ENCODE data around the gene EEFSEC. TPM values are rescaled to one million over a fixed set of nuclear protein-coding genes. Genes with fewer than 3 reads are reported as not detected.

Gene EEFSEC
- total RNA-seq, 2 experiments from 2014 or later: 19.4 to 19.7 TPM

DNA sequence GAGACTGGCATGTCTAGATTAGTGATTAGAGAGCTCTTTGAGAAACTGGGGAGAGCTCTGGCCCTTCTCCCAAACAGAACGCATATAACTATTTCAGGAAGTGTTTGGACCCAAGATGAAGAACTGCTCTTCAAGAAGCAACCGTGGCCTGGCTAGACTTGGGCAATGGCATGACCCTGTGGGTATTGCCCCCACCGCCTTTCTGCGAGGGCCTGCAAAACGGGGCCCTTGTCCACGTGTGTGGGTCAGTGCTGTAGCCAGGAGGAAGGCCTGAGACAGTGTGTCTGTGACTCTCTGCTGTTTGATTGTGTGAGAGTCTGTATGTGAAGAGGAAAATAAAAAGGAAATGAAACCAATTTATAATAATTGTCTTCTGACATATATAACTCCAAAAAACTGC, 42.5 kb downstream of the EEFSEC start:
- peaks cover 10% of the 10 kb centered on the region for H3K4me1 Mint-ChIP-seq
- H3K9me3 Mint-ChIP-seq (ENCODE audit: low read depth): no peaks in the 10 kb centered on the region
- peaks cover 3% of the 10 kb centered on the region for H3K36me3 Mint-ChIP-seq
- H3K27ac Mint-ChIP-seq: no peak overlapping the region
- H3K27me3 Mint-ChIP-seq: no peaks in the 10 kb centered on the region
- no peak overlapping the region for H3K4me3 Mint-ChIP-seq
- ATAC-seq (no peak), DNase-seq (no peak)
- CTCF ChIA-PET: no interaction called here

DNA sequence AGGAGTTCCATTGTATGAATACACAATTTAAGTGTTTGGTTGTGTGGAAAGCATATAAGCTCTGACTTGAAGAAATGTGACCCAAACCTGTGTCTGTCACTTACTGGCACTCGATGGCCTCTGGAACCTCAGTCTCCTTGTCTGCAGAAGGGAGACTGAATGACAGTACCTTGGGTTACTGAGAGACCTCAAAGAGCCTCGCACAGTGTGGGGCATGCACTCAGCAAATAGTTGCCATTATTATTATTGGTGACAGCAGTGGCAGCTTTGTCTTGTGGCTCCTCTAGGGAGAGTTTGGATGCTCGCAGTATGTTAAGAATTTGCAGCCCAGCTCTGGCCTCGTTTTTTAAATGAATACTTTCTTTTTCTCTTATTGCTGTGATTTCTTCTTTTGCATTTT, 43.4 kb downstream of the EEFSEC start:
- Mint-ChIP-seq H3K36me3 (peaks cover 3% of the 10 kb centered on the region), H3K4me1 (peaks cover 10% of the 10 kb centered on the region), H3K4me3 (no peak overlapping the region), H3K27me3 (no peaks in the 10 kb centered on the region), H3K27ac (no peak overlapping the region), H3K9me3 (ENCODE audit: low read depth) (no peaks in the 10 kb centered on the region)
- DNase-seq (no peak), ATAC-seq (no peak)
- CTCF ChIA-PET: no interaction called here

DNA sequence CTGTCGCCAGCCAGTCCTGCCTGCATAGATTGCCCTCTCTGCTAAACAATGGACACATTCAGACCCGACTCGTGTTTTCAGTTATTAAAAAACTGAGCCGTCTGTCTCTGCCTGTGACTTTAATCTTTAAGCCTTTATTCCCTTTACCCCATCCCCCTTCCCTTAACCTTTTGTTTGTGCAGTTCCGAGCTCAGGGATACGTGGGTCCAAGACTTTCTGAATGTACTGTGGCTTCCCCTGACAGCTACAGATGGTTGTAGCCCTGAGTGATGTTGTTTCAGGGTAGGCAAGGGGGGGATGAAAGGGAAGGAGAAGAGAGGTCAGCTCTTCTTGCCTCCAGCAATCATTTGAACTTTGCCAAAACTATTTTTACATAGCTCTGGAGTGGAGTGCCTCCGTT, 44.6 kb downstream of the EEFSEC start:
- Mint-ChIP-seq H3K9me3 (ENCODE audit: low read depth) (no peaks in the 10 kb centered on the region), H3K4me3 (no peak overlapping the region), H3K36me3 (peaks cover 6% of the 10 kb centered on the region), H3K27ac (no peak overlapping the region), H3K4me1 (peaks cover 10% of the 10 kb centered on the region), H3K27me3 (no peaks in the 10 kb centered on the region)
- CTCF ChIA-PET: interaction anchor here (1.1 kb wide), 1 partner anchor 103 kb away, joined by 3 read pairs; no protein-coding TSS in a partner anchor
- DNase-seq: no peak
- no peak for ATAC-seq

DNA sequence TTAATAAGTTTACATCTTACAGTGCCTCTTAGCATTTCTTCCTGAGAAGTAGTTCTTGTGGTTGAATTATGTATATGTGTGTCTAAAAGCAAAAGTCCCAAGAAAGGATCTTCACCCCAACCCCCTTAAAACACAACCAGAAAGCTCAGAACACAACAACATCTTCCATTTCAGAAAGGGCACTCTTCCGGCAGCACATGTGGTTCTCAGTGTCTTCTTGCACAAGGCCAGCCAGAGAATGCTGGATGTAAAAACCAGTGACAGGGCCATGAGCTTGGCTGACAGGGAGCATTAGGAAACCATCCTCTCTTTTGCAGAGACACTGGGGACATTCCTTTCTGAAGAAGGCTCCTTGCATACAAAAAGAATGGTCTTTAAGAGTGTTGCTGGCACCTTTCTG, 45.0 kb downstream of the EEFSEC start:
- H3K9me3 Mint-ChIP-seq (ENCODE audit: low read depth): no peaks in the 10 kb centered on the region
- H3K27ac Mint-ChIP-seq: no peak overlapping the region
- no peak for ATAC-seq
- no peak for DNase-seq
- H3K36me3 Mint-ChIP-seq: peaks cover 6% of the 10 kb centered on the region
- no peaks in the 10 kb centered on the region for H3K27me3 Mint-ChIP-seq
- no peak overlapping the region for H3K4me3 Mint-ChIP-seq
- CTCF ChIA-PET: interaction anchor here (1.1 kb wide), 1 partner anchor 103 kb away, joined by 3 read pairs; no protein-coding TSS in a partner anchor
- peaks cover 10% of the 10 kb centered on the region for H3K4me1 Mint-ChIP-seq

DNA sequence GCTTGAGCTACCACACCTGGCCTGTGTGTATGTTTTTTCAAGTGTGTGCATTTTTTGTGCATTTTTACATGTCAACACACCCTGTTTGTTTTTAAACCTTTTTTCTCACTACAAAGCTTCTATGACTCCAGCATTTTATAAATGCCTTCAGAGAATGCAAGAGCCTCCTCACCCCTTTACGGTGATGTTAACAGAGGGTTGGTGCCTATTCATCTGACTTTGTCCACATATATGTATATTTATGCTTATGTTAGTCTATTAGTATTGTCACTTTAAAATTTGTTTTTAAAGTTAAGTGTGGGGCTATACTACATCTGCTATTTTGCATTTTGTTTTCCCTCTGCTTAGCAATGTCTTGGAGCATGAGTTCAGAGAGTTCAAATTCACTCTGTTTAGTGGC, 45.8 kb downstream of the EEFSEC start:
- Mint-ChIP-seq H3K4me3 (no peak overlapping the region), H3K27me3 (no peaks in the 10 kb centered on the region), H3K9me3 (ENCODE audit: low read depth) (no peaks in the 10 kb centered on the region), H3K27ac (no peak overlapping the region), H3K36me3 (peaks cover 6% of the 10 kb centered on the region), H3K4me1 (peaks cover 10% of the 10 kb centered on the region)
- no peak for ATAC-seq
- CTCF ChIA-PET: no interaction called here
- no peak for DNase-seq

DNA sequence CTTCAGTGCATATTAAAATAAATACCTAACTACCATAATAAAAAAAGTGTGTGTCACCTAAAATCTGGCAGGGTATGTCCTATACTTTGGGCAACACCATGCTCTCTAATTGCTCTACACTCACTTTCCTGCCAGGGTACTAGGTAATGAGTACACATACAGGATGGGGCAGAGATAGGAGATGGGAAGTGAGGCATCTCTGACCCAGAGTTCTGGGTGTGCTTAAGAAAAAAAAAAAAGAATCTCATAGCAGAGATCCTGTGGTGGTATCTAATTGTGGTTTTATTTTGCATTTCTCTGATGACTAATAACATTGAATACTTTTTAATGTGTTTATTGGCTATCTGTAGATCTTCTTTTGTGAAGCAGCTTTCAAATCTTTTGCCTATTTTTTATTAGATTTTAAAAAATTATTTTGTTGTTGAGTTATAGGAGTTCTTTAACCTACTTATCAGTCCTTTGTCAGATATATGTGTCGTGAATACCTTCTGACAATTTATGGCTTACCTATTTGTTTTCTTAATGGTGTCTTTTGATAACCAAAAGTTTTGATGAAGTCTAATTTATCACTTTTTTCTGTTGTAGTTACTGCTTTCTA, 48.0 kb downstream of the EEFSEC start:
- CTCF ChIA-PET: interaction anchor here (0.6 to 0.8 kb wide), 2 partner anchors 93 to 124 kb away, joined by 3 read pairs; no protein-coding TSS in a partner anchor
- H3K36me3 Mint-ChIP-seq: peaks cover 6% of the 10 kb centered on the region
- peaks cover 10% of the 10 kb centered on the region for H3K4me1 Mint-ChIP-seq
- H3K4me3 Mint-ChIP-seq: no peak overlapping the region
- no peak for DNase-seq
- H3K9me3 Mint-ChIP-seq (ENCODE audit: low read depth): no peaks in the 10 kb centered on the region
- ATAC-seq: no peak
- H3K27ac Mint-ChIP-seq: no peak overlapping the region
- no peaks in the 10 kb centered on the region for H3K27me3 Mint-ChIP-seq

DNA sequence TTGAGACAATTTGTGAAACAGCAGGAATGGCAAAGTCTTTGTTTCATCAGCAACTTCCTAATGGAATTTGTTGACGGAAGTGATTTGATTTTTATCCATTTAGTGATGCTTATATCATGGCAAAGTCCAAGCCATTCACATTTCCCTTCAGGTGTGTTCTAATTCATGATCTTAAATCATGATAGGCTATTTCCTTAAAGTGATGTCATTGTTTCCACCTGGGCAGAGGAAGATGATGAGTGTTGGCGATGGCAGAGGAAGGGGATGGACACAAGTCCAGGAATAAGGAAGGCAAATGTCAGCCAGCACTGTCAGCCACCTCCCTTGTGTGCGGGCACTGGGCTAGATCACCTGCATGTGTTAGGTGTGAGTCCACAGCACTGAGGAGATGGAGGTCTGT, 49.9 kb downstream of the EEFSEC start:
- Mint-ChIP-seq H3K36me3 (peaks cover 6% of the 10 kb centered on the region), H3K4me1 (peaks cover 4% of the 10 kb centered on the region), H3K4me3 (no peak overlapping the region), H3K27me3 (no peaks in the 10 kb centered on the region), H3K9me3 (ENCODE audit: low read depth) (no peaks in the 10 kb centered on the region), H3K27ac (no peak overlapping the region)
- no peak for ATAC-seq
- no peak for DNase-seq
- CTCF ChIA-PET: no interaction called here

DNA sequence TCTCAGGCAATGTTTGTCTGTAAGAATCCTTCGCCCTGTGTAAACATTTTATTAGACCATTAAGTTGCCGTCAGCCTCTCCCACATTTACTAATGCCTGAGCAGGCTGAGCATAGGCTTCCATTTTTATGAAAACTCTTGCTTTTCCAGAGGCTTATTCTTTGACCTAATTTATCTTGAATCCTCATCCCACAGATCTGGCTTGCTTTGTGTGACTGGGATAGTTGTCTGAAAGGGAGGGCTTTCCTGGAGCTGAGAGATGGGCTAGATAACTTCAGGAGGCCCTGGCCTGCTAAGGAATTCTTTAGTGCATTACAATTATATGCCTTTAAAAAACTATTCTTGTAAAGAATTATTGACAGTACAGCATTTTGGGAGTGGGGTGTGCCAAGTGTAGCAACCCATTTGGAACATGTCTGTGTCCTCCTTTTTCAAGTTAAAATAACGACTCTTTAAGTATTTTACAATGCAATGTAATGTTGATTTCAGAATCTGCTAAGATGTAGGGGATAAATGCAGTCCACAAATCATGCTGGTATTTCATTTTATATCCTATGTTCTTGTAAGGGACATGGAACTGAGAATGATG, 52.4 kb downstream of the EEFSEC start:
- CTCF ChIA-PET: interaction anchor here (1.1 kb wide), 1 partner anchor 10 kb away, joined by 3 read pairs; no protein-coding TSS in a partner anchor
- H3K36me3 Mint-ChIP-seq: peaks cover 3% of the 10 kb centered on the region
- ATAC-seq (no peak), DNase-seq (no peak)
- no peak overlapping the region for H3K27ac Mint-ChIP-seq
- no peak overlapping the region for H3K4me3 Mint-ChIP-seq
- no peaks in the 10 kb centered on the region for H3K27me3 Mint-ChIP-seq
- no peaks in the 10 kb centered on the region for H3K4me1 Mint-ChIP-seq
- no peaks in the 10 kb centered on the region for H3K9me3 Mint-ChIP-seq (ENCODE audit: low read depth)

DNA sequence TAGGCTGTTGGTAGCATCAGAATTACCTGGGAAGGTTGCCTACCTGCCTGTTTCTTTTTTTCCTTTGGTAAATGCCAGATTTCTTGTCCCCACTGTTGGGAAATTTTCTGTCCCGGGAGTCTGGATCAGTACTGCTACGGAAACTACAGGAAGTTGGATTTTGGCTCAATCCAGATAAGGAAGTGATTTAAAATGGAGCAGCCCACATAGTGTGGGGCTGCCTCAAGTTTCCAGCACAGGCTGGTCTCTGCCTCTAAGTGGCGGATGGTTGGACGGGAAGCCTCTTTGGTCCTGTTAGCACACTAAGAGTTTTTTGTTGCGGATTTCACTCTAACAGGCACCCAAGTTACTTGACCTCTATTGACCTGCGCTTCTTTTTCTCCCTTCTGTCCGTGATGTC, 54.7 kb downstream of the EEFSEC start:
- no peaks in the 10 kb centered on the region for H3K27me3 Mint-ChIP-seq
- no peak overlapping the region for H3K27ac Mint-ChIP-seq
- no peaks in the 10 kb centered on the region for H3K9me3 Mint-ChIP-seq (ENCODE audit: low read depth)
- no peak for ATAC-seq
- H3K36me3 Mint-ChIP-seq: no peaks in the 10 kb centered on the region
- DNase-seq: no peak
- H3K4me3 Mint-ChIP-seq: no peak overlapping the region
- no peaks in the 10 kb centered on the region for H3K4me1 Mint-ChIP-seq
- CTCF ChIA-PET: no interaction called here

DNA sequence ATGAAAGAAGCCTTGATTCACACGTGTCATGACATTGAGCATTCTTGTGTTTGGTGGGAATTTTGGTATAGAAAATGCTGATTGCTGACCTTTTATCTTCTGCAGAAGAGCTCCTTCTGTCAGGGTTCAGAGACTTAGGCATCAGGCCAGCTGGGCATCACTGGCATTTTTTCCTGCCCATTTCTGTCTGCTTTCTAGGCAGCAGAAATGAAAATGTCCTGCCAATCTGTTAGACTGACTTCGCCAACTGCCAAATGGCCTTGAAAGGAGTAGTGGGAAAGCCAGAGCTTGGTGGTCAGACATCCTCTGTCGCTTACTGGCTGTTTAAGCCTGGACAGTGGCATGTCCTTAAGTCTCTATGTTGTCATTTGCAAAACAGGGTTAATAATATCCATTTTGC, 57.4 kb downstream of the EEFSEC start:
- Mint-ChIP-seq H3K9me3 (ENCODE audit: low read depth) (no peaks in the 10 kb centered on the region), H3K36me3 (no peaks in the 10 kb centered on the region), H3K4me3 (no peak overlapping the region), H3K4me1 (no peaks in the 10 kb centered on the region), H3K27me3 (no peaks in the 10 kb centered on the region), H3K27ac (no peak overlapping the region)
- no peak for DNase-seq
- CTCF ChIA-PET: no interaction called here
- ATAC-seq: no peak

DNA sequence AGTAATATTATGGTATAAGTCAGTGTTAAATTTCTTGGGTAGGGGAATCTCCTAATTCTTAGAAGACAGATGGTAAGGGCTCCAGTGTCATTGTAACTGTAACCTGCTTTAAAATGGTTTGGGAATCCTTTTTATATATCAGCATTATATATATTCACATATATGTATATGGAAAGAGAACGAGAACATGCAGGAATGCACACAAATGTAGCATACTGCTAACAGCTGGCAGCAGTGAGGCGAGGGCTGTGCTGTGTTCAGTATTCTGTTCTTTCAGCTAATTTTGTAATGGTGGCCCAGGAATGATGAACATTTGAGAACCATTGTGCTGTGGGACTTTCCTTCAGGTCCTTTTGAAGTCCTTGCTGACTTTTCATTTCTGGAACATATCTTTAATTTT, 60.8 kb downstream of the EEFSEC start:
- ATAC-seq: no peak
- Mint-ChIP-seq H3K36me3 (peaks cover 5% of the 10 kb centered on the region), H3K4me1 (peaks cover 9% of the 10 kb centered on the region), H3K27me3 (no peaks in the 10 kb centered on the region), H3K4me3 (no peak overlapping the region), H3K9me3 (ENCODE audit: low read depth) (no peaks in the 10 kb centered on the region), H3K27ac (no peak overlapping the region)
- CTCF ChIA-PET: no interaction called here
- DNase-seq: no peak

DNA sequence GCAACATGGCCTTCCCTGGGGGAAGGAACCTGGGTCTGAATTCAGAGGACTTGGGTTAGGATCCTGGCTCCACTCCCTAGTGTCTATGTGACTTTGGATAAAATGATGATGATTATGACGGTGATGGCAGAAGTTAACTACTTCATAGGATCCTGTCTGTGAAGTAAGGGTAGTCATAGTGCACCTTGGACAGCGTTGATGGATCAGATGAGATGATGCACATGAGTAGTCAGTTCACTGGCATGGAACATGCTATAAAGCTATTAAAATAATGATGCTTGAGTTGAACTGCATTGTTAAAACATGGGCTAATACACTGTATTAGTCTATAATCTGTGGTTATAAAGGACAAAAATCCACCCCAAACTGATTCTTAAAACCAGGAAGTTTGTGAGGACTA, 62.0 kb downstream of the EEFSEC start:
- ATAC-seq: no peak
- H3K27me3 Mint-ChIP-seq: no peaks in the 10 kb centered on the region
- H3K4me1 Mint-ChIP-seq: peaks cover 9% of the 10 kb centered on the region
- no peaks in the 10 kb centered on the region for H3K9me3 Mint-ChIP-seq (ENCODE audit: low read depth)
- CTCF ChIA-PET: interaction anchor here (0.9 kb wide), 1 partner anchor 9 kb away, joined by 3 read pairs; no protein-coding TSS in a partner anchor
- H3K36me3 Mint-ChIP-seq: peaks cover 6% of the 10 kb centered on the region
- no peak overlapping the region for H3K4me3 Mint-ChIP-seq
- no peak overlapping the region for H3K27ac Mint-ChIP-seq
- no peak for DNase-seq

DNA sequence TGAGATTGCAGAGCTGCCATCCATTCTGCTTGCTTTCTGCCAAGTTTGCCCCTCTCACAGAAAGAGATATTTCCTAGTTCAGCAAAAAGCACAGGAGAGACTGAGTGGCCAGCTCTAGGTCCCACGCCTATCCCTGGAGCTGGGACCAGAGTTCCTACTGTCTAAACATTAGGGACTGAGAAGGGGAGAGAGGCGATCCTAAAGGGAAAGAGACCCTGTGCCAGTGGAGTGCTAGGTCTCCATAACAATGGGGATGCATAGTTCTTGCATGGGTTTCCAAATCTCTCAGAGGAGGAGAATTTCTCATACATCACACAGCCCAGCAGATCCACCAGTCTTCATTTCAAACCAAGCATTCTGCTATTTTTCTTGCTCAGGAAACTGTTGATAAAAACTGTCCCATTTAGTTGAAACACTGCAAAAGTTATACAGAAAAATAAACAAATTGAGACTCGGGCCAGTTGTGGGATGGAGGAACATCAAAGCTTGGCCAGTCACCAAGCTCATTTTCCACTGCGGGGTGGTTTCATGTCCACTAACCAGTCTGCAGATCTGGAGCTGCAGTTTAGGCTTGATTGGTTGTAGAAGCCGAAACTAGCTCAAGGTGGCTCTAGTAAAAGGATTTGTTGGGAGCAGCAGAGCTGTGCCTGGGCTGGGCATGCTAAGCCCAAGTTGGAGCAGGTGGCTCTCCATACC, 62.7 kb downstream of the EEFSEC start:
- peaks cover 13% of the 10 kb centered on the region for H3K36me3 Mint-ChIP-seq
- no peak overlapping the region for H3K4me3 Mint-ChIP-seq
- H3K27ac Mint-ChIP-seq: no peak overlapping the region
- no peaks in the 10 kb centered on the region for H3K9me3 Mint-ChIP-seq (ENCODE audit: low read depth)
- no peaks in the 10 kb centered on the region for H3K27me3 Mint-ChIP-seq
- CTCF ChIA-PET: interaction anchor here (0.9 kb wide), 1 partner anchor 10 kb away, joined by 3 read pairs; no protein-coding TSS in a partner anchor
- peaks cover 9% of the 10 kb centered on the region for H3K4me1 Mint-ChIP-seq
- no peak for DNase-seq
- ATAC-seq: no peak

Measured in activated CD8-positive, alpha-beta memory T cell treated with anti-CD3 and anti-CD28 coated beads, Interleukin-2, amount 10 ng/mL, durations not matched to agents 7 days and 5 days (primary cell).